Measurements from ENCODE around the gene TRAF2.

DNA sequence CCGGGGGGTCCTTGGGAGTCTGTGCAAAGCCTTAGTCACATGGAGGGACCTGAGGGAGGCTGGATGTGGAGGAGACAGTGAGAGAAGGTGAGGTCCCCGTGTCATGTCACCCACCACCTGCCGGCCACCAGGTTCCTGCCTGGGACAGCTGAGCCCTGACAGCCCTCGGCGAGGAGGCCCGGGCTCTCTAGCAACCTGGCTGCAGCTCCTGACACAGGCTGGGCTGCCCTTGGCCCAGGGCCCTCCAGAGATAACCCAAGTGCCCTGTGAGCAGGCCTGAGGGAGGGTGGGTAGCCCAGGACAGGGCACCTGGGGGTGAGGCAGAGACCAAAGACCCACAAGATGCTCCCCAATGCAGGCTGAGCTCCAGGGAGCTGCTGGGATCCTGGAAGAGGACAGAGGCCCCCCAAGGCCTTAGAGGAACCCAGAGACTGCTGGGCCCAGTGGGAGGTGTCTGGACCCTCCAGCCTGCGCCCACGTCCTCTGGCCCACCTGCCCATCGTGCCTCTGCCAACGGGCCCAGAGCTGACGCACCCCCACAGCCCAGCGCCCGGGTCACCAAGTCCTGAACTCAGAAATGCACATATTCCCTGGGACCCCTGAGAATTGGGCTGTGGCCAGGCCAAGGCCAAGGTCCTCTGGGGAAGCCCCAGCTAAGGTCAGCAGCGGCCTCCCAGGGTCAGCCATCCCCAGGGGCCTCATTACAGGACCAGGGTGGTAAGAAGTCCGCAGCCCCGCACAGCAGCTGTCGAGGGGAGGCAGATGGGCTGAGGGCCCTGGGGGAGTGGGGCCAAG lies 82.2 kb downstream of the TRAF2 start:
- TF ChIP-seq, protein P1, sequence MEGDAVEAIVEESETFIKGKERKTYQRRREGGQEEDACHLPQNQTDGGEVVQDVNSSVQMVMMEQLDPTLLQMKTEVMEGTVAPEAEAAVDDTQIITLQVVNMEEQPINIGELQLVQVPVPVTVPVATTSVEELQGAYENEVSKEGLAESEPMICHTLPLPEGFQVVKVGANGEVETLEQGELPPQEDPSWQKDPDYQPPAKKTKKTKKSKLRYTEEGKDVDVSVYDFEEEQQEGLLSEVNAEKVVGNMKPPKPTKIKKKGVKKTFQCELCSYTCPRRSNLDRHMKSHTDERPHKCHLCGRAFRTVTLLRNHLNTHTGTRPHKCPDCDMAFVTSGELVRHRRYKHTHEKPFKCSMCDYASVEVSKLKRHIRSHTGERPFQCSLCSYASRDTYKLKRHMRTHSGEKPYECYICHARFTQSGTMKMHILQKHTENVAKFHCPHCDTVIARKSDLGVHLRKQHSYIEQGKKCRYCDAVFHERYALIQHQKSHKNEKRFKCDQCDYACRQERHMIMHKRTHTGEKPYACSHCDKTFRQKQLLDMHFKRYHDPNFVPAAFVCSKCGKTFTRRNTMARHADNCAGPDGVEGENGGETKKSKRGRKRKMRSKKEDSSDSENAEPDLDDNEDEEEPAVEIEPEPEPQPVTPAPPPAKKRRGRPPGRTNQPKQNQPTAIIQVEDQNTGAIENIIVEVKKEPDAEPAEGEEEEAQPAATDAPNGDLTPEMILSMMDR (conservative IDR thresholded peaks at IDR 0.05 in 1 of 2, IDR thresholded peaks at IDR 0.05 in 1 of 2; ENCODE audit: extremely low read depth in 1 of 2, insufficient read depth in 1 of 2, low read depth in 1 of 2, low read length in 2 of 2): no peak
- no peak for TF ChIP-seq EZH2 (IDR thresholded peaks at IDR 0.05; ENCODE audit: borderline replicate concordance, low read length)
